ENCODE data around the gene IPCEF1. TPM values are rescaled to one million over a fixed set of nuclear protein-coding genes. Genes with fewer than 3 reads are reported as not detected.

The IPCEF1 gene
- polyA plus RNA-seq, 4 donors = 3.1 to 8.0 (median 6.7) TPM

- DNase-seq (ENCODE audit: low read depth in 4 of 4, low spot score in 3 of 4) = no peak
These were observed 234.2 kb downstream of the IPCEF1 start for GRCh38 chr6:154122195-154122925.

DNA sequence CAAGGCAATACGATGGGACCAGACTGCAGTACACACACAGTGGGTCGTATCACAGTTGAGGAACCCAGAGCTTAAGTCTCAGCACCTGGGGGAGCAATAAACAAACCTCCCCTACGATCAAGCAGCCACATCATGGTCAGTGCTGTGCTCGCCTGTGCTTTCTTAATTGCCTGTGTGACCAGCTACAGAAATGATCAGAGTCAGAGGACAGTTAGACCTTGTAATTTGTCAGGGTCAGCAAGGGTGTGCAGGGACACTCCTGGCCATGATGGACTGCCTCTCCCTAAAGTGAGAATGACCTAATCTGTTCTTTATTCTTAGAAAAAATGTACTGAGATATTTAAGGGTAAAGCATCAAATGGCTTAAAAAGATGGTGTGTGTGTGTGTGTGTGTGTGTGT is 239.1 kb downstream of the IPCEF1 start:
- DNase-seq (ENCODE audit: low read depth in 4 of 4, low spot score in 3 of 4) = no peak

GRCh38 chr6:154113392-154113791 is 243.2 kb downstream of the IPCEF1 start:
- DNase-seq (ENCODE audit: low read depth in 4 of 4, low spot score in 3 of 4) = no peak

GRCh38 chr6:154112181-154112809 is 244.3 kb downstream of the IPCEF1 start:
- DNase-seq (ENCODE audit: low read depth in 4 of 4, low spot score in 3 of 4) = no peak

DNA sequence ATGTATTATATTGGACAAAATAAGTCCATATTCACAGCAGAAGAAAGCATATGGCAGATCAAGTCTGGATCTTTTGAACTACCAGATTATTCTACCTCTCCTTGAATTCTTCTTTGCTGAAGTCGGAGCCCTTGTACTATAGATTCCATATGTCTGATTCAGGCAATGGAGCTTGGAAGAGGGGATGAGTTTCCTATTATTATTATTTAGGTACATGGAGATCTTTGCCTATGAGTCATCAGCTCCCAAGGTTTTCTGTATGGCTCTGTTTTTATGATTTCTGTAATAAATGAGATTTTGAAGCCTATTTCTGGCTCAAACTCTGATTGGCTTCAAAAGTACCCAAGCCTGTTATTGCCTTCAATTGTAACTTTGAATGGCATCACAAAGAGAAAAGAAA is 245.6 kb downstream of the IPCEF1 start:
- no peak for DNase-seq (ENCODE audit: low read depth in 4 of 4, low spot score in 3 of 4)

GRCh38 chr6:154106251-154106650 is 250.4 kb downstream of the IPCEF1 start:
- DNase-seq (ENCODE audit: low read depth in 4 of 4, low spot score in 3 of 4) = no peak

Other genes starting within 250 kb of the IPCEF1 start
- gene CNKSR3, start 153.9 kb upstream of the IPCEF1 start, polyA plus RNA-seq (ENCODE audit: insufficient read length in 4 of 4) = 10 to 100 TPM; 33.1 to 62.8 (median 58.5) TPM